Endothelial cell of umbilical vein (primary cell): ENCODE data around the gene ERN2. TPM values are rescaled to one million over a fixed set of nuclear protein-coding genes. Genes with fewer than 3 reads are reported as not detected.

Source experiments
- BruUV-seq: library from RNA; stranded (reverse); fragments of 400-500 nt; replicated peaks from 2 replicates; lab custom pipeline; 2021; lab: Mats Ljungman, UMichigan
- CTCF ChIA-PET: fragments of 300-600, 350-600 bp; sonication (Branson Sonifier 250); formaldehyde crosslinking; loops from one replicate; lab custom pipeline; 2021; ENCODE audit warnings: antibody characterized with exemption, inconsistent platforms; lab: Charles Lee
- POLR2A ChIA-PET: fragments of 300-600, 350-600 bp; sonication (Branson Sonifier 250); formaldehyde crosslinking; loops from one replicate; lab custom pipeline; 2021; ENCODE audit warnings: antibody characterized with exemption, inconsistent platforms; lab: Charles Lee
- DNase-seq: peaks from one replicate; pipeline ENCODE4 v3.0.0-alpha.2; 2011; ENCODE audit warnings: low read depth, low spot score
- FAIRE-seq: peaks from 2 replicates; lab custom pipeline; 2011; peaks lifted over from hg19 to GRCh38; lab: Jason Lieb, UNC
- H2AFZ ChIP-seq: 2 replicates; pipeline ENCODE4 v1.6.0; 2012; ENCODE audit warnings: low read depth, low read length, control low read depth, inconsistent platforms
- H3K27ac ChIP-seq: 2 replicates; pipeline ENCODE4 v1.5.1; 2011; ENCODE audit warnings: low read depth, mild to moderate bottlenecking, control low read depth, low read length, moderate library complexity; ENCODE audit not compliant: insufficient read depth
- H3K27me3 ChIP-seq, 2 experiments: 2 replicates each; pipeline versions ENCODE4 v1.6.0 to v1.6.1; 2011; ENCODE audit warnings: low read length in 2 of 2, mixed read lengths in 1 of 2; ENCODE audit not compliant: control insufficient read depth in 2 of 2, insufficient read depth in 2 of 2
- H3K36me3 ChIP-seq, 2 experiments: 2 replicates in 1 of 2; 3 replicates in 1 of 2; pipeline ENCODE4 v1.5.1; 2011; ENCODE audit warnings: low read length in 2 of 2, mild to moderate bottlenecking in 1 of 2, moderate library complexity in 1 of 2; ENCODE audit not compliant: control insufficient read depth in 2 of 2, insufficient read depth in 2 of 2; ENCODE audit errors: extremely low read depth in 1 of 2
- H3K4me1 ChIP-seq: 3 replicates; pipeline ENCODE4 v1.5.1; 2011; ENCODE audit warnings: mild to moderate bottlenecking, low read length; ENCODE audit not compliant: control insufficient read depth, insufficient read depth; ENCODE audit errors: extremely low read depth
- H3K4me2 ChIP-seq: 2 replicates; pipeline ENCODE4 v1.6.1; 2011; ENCODE audit warnings: low read length, control low read depth, mixed read lengths; ENCODE audit not compliant: insufficient read depth
- H3K4me3 ChIP-seq, 3 experiments: fragments of 200-600 bp in 1 of 3; sonication (generic), shearing (Covaris generic) in 1 of 3; replicated peaks in 1 of 3; 2 replicates each; pipeline ENCODE4 v1.5.1; 2011 to 2016; ENCODE audit warnings: control low read depth in 3 of 3, low read length in 3 of 3, mild to moderate bottlenecking in 2 of 3, inconsistent platforms in 1 of 3, low read depth in 1 of 3, moderate library complexity in 1 of 3; ENCODE audit not compliant: insufficient read depth in 1 of 3
- H3K79me2 ChIP-seq: 2 replicates; pipeline ENCODE4 v1.6.0; 2012; ENCODE audit warnings: low read length, inconsistent platforms; ENCODE audit not compliant: control insufficient read depth, insufficient read depth
- H3K9ac ChIP-seq: replicated peaks from 2 replicates; pipeline ENCODE3; 2011; ENCODE audit warnings: low read length, control low read depth; ENCODE audit not compliant: insufficient read depth; ENCODE audit errors: extremely low read depth
- H3K9me1 ChIP-seq: replicated peaks from 3 replicates; pipeline ENCODE4 v1.6.0; 2011; ENCODE audit warnings: mild to moderate bottlenecking, low read length; ENCODE audit not compliant: control insufficient read depth, insufficient read depth; ENCODE audit errors: extremely low read depth
- H3K9me3 ChIP-seq: replicated peaks from 2 replicates; pipeline ENCODE4 v1.5.1; 2012; ENCODE audit warnings: low read length, inconsistent platforms; ENCODE audit not compliant: control insufficient read depth, insufficient read depth
- H4K20me1 ChIP-seq: replicated peaks from 2 replicates; pipeline ENCODE3; 2011; ENCODE audit warnings: mild to moderate bottlenecking, low read length; ENCODE audit not compliant: control insufficient read depth, insufficient read depth; ENCODE audit errors: extremely low read depth
- CTCF ChIP-seq, 2 donors: IDR thresholded peaks; 1 replicate in 1 of 2; 2 replicates in 1 of 2; pipeline ENCODE4 v1.5.1; 2011; ENCODE audit warnings: low read length in 2 of 2, mild to moderate bottlenecking in 2 of 2, moderate library complexity in 2 of 2, control low read depth in 1 of 2, inconsistent platforms in 1 of 2, low read depth in 1 of 2; ENCODE audit not compliant: insufficient read depth in 1 of 2; ENCODE audit errors: extremely low read depth in 1 of 2
- FOS ChIP-seq: IDR thresholded peaks from 2 replicates; pipeline ENCODE4 v1.6.1; 2011; ENCODE audit warnings: mild to moderate bottlenecking, low read length, moderate library complexity, borderline replicate concordance; ENCODE audit not compliant: insufficient read depth
- GATA2 ChIP-seq: IDR thresholded peaks from 2 replicates; pipeline ENCODE4 v1.7.0; 2011; ENCODE audit warnings: low read depth, mild to moderate bottlenecking, moderate library complexity, mixed read lengths, low read length; ENCODE audit not compliant: insufficient read length, insufficient read depth
- JUN ChIP-seq: IDR thresholded peaks from 2 replicates; pipeline ENCODE4 v1.6.1; 2011; ENCODE audit warnings: borderline replicate concordance, low read depth; ENCODE audit not compliant: insufficient read length, insufficient read depth
- MAX ChIP-seq: IDR thresholded peaks from 2 replicates; pipeline ENCODE4 v1.6.1; 2011; ENCODE audit not compliant: insufficient read depth, insufficient read length
- MYC ChIP-seq: IDR thresholded peaks from one replicate; pipeline ENCODE4 v1.6.1; 2011; ENCODE audit warnings: mild to moderate bottlenecking, low read depth, low read length
- POLR2A ChIP-seq: IDR thresholded peaks from 2 replicates; pipeline ENCODE4 v1.6.1; 2012; ENCODE audit warnings: low read depth, mild to moderate bottlenecking, control low read depth, low read length
- POLR2AphosphoS5 ChIP-seq: IDR thresholded peaks from 2 replicates; pipeline ENCODE4 v1.6.1; 2012; ENCODE audit warnings: low read depth, mild to moderate bottlenecking, control low read depth, low read length, moderate library complexity; ENCODE audit not compliant: insufficient read depth
- dilution Hi-C: fragments of 300-500 bp; cut with MboI; formaldehyde crosslinking; loops from one replicate; pipeline ENCODE4 v1.15.0; 2019; ENCODE audit warnings: low sequenced_read_pairs; ENCODE audit not compliant: extremely low pct_ligation_motif_present
- intact Hi-C: fragments of 100-400 bp; cut with micrococcal nuclease; formaldehyde crosslinking; loops from one replicate; pipeline ENCODE4 v1.10.0; 2022
- polyA plus RNA-seq, 4 experiments: library from polyadenylated mRNA; depleted of rRNA in 3 of 4; stranded (reverse) in 3 of 4; unstranded in 1 of 4; fragments of >200 nt; gene quantifications; 2 replicates each; pipeline versions ENCODE4 v1.2.1 to v1.2.3, GENCODE V29; 2011 to 2012; ENCODE audit warnings: missing spikeins in 1 of 4
- total RNA-seq: library from RNA; stranded (reverse); gene quantifications from 2 replicates; pipeline ENCODE4 v1.2.3, GENCODE V29; 2021

ERN2 gene
- total and polyA plus RNA-seq, 2 donors (not counting 3 experiments of a cell fraction or from before 2014, with no cell fraction given) = 0.15 TPM; not detected in 1

DNA sequence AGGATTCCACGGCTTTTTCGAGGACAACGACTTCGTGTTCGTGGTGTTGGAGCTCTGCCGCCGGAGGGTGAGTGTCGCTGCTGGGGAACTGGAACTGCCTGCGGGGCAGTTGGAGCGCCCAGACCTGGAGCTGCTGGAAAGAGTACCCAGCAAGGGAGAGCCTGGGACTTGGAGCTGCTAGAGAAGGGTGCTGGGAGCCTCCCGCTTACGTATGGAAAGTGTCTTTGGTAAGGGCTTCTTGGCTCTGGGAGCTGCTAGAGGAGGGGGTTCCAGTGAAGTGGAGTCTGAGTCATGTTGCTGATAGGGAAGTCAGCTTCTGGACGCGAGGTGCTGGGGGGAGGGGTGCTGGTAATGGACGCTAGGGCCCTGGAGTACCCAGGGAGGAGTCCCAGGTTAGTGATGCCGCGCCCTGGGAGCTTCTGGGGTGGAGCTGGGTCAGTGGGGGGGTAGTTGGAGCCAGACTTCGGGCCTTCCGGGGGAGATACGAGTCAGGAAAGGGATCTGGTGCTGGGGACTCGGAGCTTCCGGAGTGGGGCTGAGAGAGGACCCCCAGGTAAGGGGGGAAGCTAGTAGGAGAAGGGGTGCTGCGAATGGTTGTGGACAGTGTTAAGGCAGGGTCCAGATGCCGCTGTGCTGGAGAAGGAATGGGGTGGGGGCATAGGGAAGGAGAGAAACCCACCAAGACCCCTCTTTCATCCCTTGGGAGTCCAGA is 33.6 kb downstream of the ERN2 start:
- ChIA-PET POLR2A (interaction anchor here (0.9 kb wide), 1 partner anchor 38 kb away, joined by 3 read pairs; the partner anchor contains the start of genes DCTN5 and PALB2), CTCF (interaction anchor here (0.8 to 4.5 kb wide), 5 partner anchors 10 to 331 kb away, joined by 3 to 21 read pairs (median 11); no protein-coding TSS in a partner anchor)
- Histone ChIP-seq H3K9me3 (no peaks in the 10 kb centered on the region), H2AFZ (peak overlapping the region; percentile 1), H3K4me3 (peak overlapping the region; percentile 55 to 77 (median 68)), H3K9ac (peak overlapping the region; percentile 47), H3K4me1 (peaks cover 27% of the 10 kb centered on the region), H3K36me3 (peaks cover 19 to 20% of the 10 kb centered on the region in 2 experiments), H3K9me1 (no peaks in the 10 kb centered on the region), H3K27me3 (no peaks in the 10 kb centered on the region), H4K20me1 (no peaks in the 10 kb centered on the region), H3K27ac (peak overlapping the region; percentile 4), H3K4me2 (peak overlapping the region; percentile 58), H3K79me2 (peaks cover 55% of the 10 kb centered on the region)
- dilution Hi-C loops (no loop called here), intact Hi-C loops (loop anchor here (2.0 kb wide), 1 partner anchor 39 kb away; the partner anchor contains the start of genes DCTN5 and PALB2)
- FAIRE-seq = peak; percentile 49
- TF ChIP-seq GATA2 (no peak), MAX (no peak), POLR2AphosphoS5 (no peak), JUN (no peak), MYC (no peak), POLR2A (no peak), FOS (peak; percentile 18), CTCF (IDR thresholded peaks at IDR 0.05; ENCODE audit: extremely low read depth in 1 of 2, insufficient read depth in 1 of 2, low read depth in 1 of 2, low read length in 2 of 2) (no peak)
- DNase-seq = peak; percentile 48
- no TSS peak for BruUV-seq
